ENCODE measurements around the gene LRPPRC. TPM values are rescaled to one million over a fixed set of nuclear protein-coding genes. Genes with fewer than 3 reads are reported as not detected.
"Not testable (repeated sequence)": the region's sequence is repeated elsewhere in the genome, so short reads cannot be mapped to it uniquely, and the experiment has no call there.

The LRPPRC gene
- total RNA-seq, 6 experiments from 2014 or later = 57.6 to 77.6 (median 65.7) TPM

DNA sequence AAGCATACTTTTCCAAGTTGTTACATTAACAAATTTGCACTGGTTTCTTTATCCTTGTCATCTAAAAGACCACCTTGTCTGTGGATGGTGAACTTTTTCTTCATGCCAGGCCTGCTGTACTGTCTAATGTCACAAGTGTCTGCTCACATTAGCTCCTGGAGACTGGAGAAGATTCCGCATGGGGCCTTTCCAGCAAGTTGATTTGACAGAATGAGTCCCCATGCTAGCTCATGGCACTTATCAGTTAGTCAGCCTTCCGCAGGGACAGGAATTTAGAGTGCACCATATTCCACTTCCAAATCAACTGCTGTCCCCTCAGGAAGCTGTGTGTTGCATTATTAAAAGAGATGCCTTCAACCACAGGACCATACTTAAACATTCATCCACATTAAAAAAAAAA, 41.4 kb upstream of the LRPPRC start:
- no peaks in the 10 kb centered on the region for H3K36me3 Mint-ChIP-seq (ENCODE audit: low read depth)
- H3K4me3 Mint-ChIP-seq = no peak overlapping the region
- no peaks in the 10 kb centered on the region for H3K4me1 Mint-ChIP-seq (ENCODE audit: low read depth)
- H3K27me3 Mint-ChIP-seq (ENCODE audit: insufficient read depth) = peaks cover 20% of the 10 kb centered on the region
- TF ChIP-seq CTCF (IDR thresholded peaks at IDR 0.05) = no peak
- no peaks in the 10 kb centered on the region for H3K9me3 Mint-ChIP-seq
- H3K27ac Mint-ChIP-seq = no peak overlapping the region
- no peak for DNase-seq

DNA sequence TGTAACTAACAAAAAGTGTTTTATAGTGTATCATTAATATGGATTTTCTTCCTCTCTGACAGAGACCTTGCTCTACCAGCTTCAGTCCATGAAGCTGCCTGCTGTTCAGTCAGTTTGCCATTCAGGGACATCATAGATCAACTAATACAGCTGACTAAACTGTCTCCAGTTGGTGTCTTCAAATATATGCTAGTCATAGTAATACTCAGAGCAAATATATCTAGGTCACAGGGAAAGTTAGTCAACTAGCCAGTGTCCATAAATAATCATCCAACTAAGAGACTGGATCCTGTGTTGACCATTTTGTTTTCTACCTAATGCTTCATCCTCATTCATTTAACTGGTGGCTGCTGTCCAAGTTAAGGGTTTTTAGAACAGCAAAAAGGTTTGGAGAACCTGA, 38.2 kb upstream of the LRPPRC start:
- H3K36me3 Mint-ChIP-seq (ENCODE audit: low read depth) = no peaks in the 10 kb centered on the region

DNA sequence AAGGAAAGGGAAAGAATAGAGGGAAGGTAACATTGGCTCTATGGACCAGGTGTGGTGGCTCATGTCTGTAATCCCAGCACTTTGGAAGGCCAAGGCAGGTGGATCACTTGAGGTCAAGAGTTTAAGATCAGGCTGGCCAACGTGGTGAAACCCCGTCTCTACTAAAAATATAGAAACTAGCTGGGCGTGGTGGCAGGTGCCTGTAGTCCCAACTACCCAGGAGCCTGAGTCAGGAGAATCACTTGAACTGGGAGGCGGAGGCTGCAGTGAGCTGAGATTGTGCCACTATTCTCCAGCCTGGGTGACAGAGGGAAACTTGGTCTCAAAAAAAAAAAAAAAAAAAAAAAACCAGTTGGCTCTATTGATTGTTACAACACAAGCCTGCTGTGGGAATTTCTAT, 31.3 kb upstream of the LRPPRC start:
- peaks cover 20% of the 10 kb centered on the region for H3K27me3 Mint-ChIP-seq (ENCODE audit: insufficient read depth)
- not testable (repeated sequence) for H3K4me1 Mint-ChIP-seq (ENCODE audit: low read depth); DNase-seq; H3K27ac Mint-ChIP-seq; H3K4me3 Mint-ChIP-seq; H3K9me3 Mint-ChIP-seq; H3K36me3 Mint-ChIP-seq (ENCODE audit: low read depth)

More for the DNA sequence above, 38.2 kb upstream of the LRPPRC start:
- no peak overlapping the region for H3K27ac Mint-ChIP-seq
- DNase-seq = no peak
- no peaks in the 10 kb centered on the region for H3K9me3 Mint-ChIP-seq
- no peak overlapping the region for H3K4me3 Mint-ChIP-seq
- no peaks in the 10 kb centered on the region for H3K4me1 Mint-ChIP-seq (ENCODE audit: low read depth)
- TF ChIP-seq CTCF (IDR thresholded peaks at IDR 0.05) = no peak
- H3K27me3 Mint-ChIP-seq (ENCODE audit: insufficient read depth) = peaks cover 19% of the 10 kb centered on the region

DNA sequence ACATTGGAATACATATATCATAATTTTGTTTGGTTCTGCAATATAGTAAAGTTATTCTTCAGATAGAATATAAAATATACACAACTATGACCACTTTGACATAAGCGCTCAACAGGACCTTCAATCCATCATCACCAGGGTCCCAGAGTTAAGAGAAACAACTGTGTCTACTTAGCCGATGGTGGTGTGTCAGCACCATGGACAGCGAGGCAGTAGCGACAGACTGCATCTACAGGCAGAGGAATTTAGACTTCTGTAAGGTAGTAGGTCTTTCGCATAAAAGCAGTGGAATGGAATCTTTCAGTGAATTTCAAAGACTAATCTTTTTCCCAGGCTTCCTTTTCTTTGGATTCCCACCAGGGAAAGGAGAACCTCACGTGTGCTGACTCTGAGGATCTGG, 20.5 kb upstream of the LRPPRC start:
- H3K4me3 Mint-ChIP-seq = no peak overlapping the region
- no peak for TF ChIP-seq CTCF (IDR thresholded peaks at IDR 0.05)
- no peak overlapping the region for H3K27ac Mint-ChIP-seq

GRCh38 chr2:44015239-44015638, 19.4 kb upstream of the LRPPRC start:
- no peaks in the 10 kb centered on the region for H3K9me3 Mint-ChIP-seq
- no peaks in the 10 kb centered on the region for H3K4me1 Mint-ChIP-seq (ENCODE audit: low read depth)
- no peak for TF ChIP-seq CTCF (IDR thresholded peaks at IDR 0.05)
- no peaks in the 10 kb centered on the region for H3K36me3 Mint-ChIP-seq (ENCODE audit: low read depth)
- H3K27me3 Mint-ChIP-seq (ENCODE audit: insufficient read depth) = peaks cover 13% of the 10 kb centered on the region
- no peak for DNase-seq
- no peak overlapping the region for H3K4me3 Mint-ChIP-seq
- H3K27ac Mint-ChIP-seq = no peak overlapping the region

More for the DNA sequence above, 20.5 kb upstream of the LRPPRC start:
- Mint-ChIP-seq H3K9me3 (no peaks in the 10 kb centered on the region), H3K27me3 (ENCODE audit: insufficient read depth) (peaks cover 6% of the 10 kb centered on the region; the same call in 1 of the 2 replicates), H3K4me1 (ENCODE audit: low read depth) (no peaks in the 10 kb centered on the region), H3K36me3 (ENCODE audit: low read depth) (no peaks in the 10 kb centered on the region)
- no peak for DNase-seq

DNA sequence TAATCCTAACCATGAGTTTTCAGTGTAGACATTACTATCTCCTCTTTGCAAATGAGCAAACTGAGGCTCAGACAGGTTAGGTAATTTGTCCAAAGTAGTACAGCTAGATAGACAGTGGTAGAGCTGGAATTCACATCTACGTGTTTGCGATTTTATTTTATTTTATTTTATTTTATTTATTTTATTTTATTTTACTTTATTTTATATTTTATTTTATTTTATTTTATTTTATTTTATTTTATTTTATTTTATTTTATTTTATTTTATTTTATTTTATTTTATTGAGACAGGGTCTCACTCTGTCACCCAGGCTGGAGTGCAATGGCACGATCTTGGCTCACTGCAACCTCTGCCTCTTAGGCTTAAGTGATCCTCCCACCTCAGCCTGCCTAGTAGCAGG, 17.4 kb upstream of the LRPPRC start:
- DNase-seq; H3K36me3 Mint-ChIP-seq (ENCODE audit: low read depth); H3K4me3 Mint-ChIP-seq; H3K9me3 Mint-ChIP-seq; H3K27ac Mint-ChIP-seq; H3K4me1 Mint-ChIP-seq (ENCODE audit: low read depth): not testable (repeated sequence)
- peaks cover 17% of the 10 kb centered on the region for H3K27me3 Mint-ChIP-seq (ENCODE audit: insufficient read depth)

GRCh38 chr2:44010266-44010665, 14.5 kb upstream of the LRPPRC start:
- H3K27ac Mint-ChIP-seq = no peak overlapping the region
- peaks cover 10% of the 10 kb centered on the region for H3K4me1 Mint-ChIP-seq (ENCODE audit: low read depth)
- H3K4me3 Mint-ChIP-seq = no peak overlapping the region
- H3K27me3 Mint-ChIP-seq (ENCODE audit: insufficient read depth) = peaks cover 14% of the 10 kb centered on the region
- DNase-seq = no peak
- H3K9me3 Mint-ChIP-seq = no peaks in the 10 kb centered on the region
- no peak for TF ChIP-seq CTCF (IDR thresholded peaks at IDR 0.05)
- no peaks in the 10 kb centered on the region for H3K36me3 Mint-ChIP-seq (ENCODE audit: low read depth)
